NCI-H460 (cell line): ENCODE data around the gene GRAMD1A. TPM values are rescaled to one million over a fixed set of nuclear protein-coding genes. Genes with fewer than 3 reads are reported as not detected.
"Not testable (repeated sequence)": the region's sequence is repeated elsewhere in the genome, so short reads cannot be mapped to it uniquely, and the experiment has no call there.

Experiments
- DNase-seq: peaks from one replicate; pipeline ENCODE4 v3.0.0-alpha.2; 2016; ENCODE audit warnings: low read depth; ENCODE audit errors: extremely low read depth
- total RNA-seq: library from RNA; depleted of rRNA; stranded (reverse); fragments of >200 nt; shearing (Covaris generic); gene quantifications from 2 replicates; pipeline ENCODE4 v1.2.3, GENCODE V29; 2014

Gene GRAMD1A
- total RNA-seq, 1 experiment from 2014 or later: 34.5 TPM

GRCh38 chr19:34975056-34975455 lies 25.1 kb upstream of the GRAMD1A start:
- no peak for DNase-seq

GRCh38 chr19:34976611-34977010 lies 23.5 kb upstream of the GRAMD1A start:
- no peak for DNase-seq

- DNase-seq: no peak
Measured at GRCh38 chr19:34979819-34980640, 20.1 kb upstream of the GRAMD1A start.

- no peak for DNase-seq
Measured at GRCh38 chr19:34982275-34982674, 17.8 kb upstream of the GRAMD1A start.

- no peak for DNase-seq
Measured at GRCh38 chr19:34983786-34984185, 16.3 kb upstream of the GRAMD1A start.

GRCh38 chr19:34984287-34984686 lies 15.8 kb upstream of the GRAMD1A start:
- DNase-seq: no peak

- DNase-seq: no peak
Measured at GRCh38 chr19:34985249-34986022, 14.7 kb upstream of the GRAMD1A start.

GRCh38 chr19:34988119-34988518 lies 12.0 kb upstream of the GRAMD1A start:
- no peak for DNase-seq

- no peak for DNase-seq
Measured at GRCh38 chr19:34989298-34989697, 10.8 kb upstream of the GRAMD1A start.

- DNase-seq: no peak
Measured at GRCh38 chr19:34990578-34991192, 9.4 kb upstream of the GRAMD1A start.

GRCh38 chr19:34991542-34992333 lies 8.4 kb upstream of the GRAMD1A start:
- no peak for DNase-seq

- DNase-seq: not testable (repeated sequence)
Measured at GRCh38 chr19:34992582-34992981, 7.5 kb upstream of the GRAMD1A start.

- DNase-seq: no peak
Measured at GRCh38 chr19:34994286-34994642, 5.9 kb upstream of the GRAMD1A start.

- DNase-seq: peak; percentile 60
Measured at GRCh38 chr19:34994643-34995541, 5.2 kb upstream of the GRAMD1A start.

GRCh38 chr19:34995551-34995950 lies 4.6 kb upstream of the GRAMD1A start:
- no peak for DNase-seq

GRCh38 chr19:34997071-34997617 lies 3.0 kb upstream of the GRAMD1A start:
- no peak for DNase-seq

- not testable (repeated sequence) for DNase-seq
Measured at GRCh38 chr19:34998224-34998623, 1.9 kb upstream of the GRAMD1A start.

GRCh38 chr19:34998777-34999497 lies 1.2 kb upstream of the GRAMD1A start:
- DNase-seq: no peak

GRCh38 chr19:35000338-35000646 lies 169 bp downstream of the GRAMD1A start:
- no peak for DNase-seq
